Esophagus squamous epithelium (tissue), 5 donors: ENCODE data around the gene ISL2. TPM values are rescaled to one million over a fixed set of nuclear protein-coding genes. Genes with fewer than 3 reads are reported as not detected.

ENCODE experiments used
- DNase-seq: peaks from one replicate; lab custom pipeline; 2025; lab: John Stamatoyannopoulos, UW
- H3K27ac ChIP-seq, 4 donors: fragments of 200-600 bp; sonication (generic); one replicate each; pipeline ENCODE4 v1.5.1; 2016 to 2019; ENCODE audit warnings: mild to moderate bottlenecking in 1 of 4
- H3K27me3 ChIP-seq, 4 donors: fragments of 200-600 bp; sonication (generic); 1 replicate in 3 of 4; 2 replicates in 1 of 4; pipeline versions ENCODE4 v1.5.1 to v1.6.0; 2017 to 2021; ENCODE audit warnings: antibody characterized with exemption in 1 of 4
- H3K36me3 ChIP-seq, 3 donors: fragments of 200-600 bp; sonication (generic); one replicate each; pipeline ENCODE4 v1.5.1; 2016 to 2019
- H3K4me1 ChIP-seq, 3 donors: fragments of 200-600 bp; sonication (generic); one replicate each; pipeline ENCODE4 v1.5.1; 2017 to 2019
- H3K4me3 ChIP-seq, 4 donors: fragments of 200-600 bp; sonication (generic); 1 replicate in 3 of 4; 2 replicates in 1 of 4; pipeline ENCODE4 v1.5.1; 2016 to 2019; ENCODE audit warnings: mild to moderate bottlenecking in 2 of 4, moderate library complexity in 1 of 4
- H3K9me3 ChIP-seq, 3 donors: fragments of 200-600 bp; sonication (generic); one replicate each; pipeline ENCODE4 v1.5.1; 2016 to 2019
- CTCF ChIP-seq, 6 experiments: fragments of 450-650 bp in 4 of 6; fragments of 200-600 bp in 2 of 6; sonication (generic) in 2 of 6; IDR thresholded peaks; one replicate each; pipeline ENCODE4 v1.5.1; 2016 to 2019; ENCODE audit warnings: antibody characterized with exemption in 6 of 6, mild to moderate bottlenecking in 4 of 6, moderate library complexity in 4 of 6
- POLR2A ChIP-seq, 4 donors: fragments of 450-650 bp; IDR thresholded peaks; one replicate each; pipeline ENCODE4 v1.6.1; 2017; ENCODE audit warnings: antibody characterized with exemption in 4 of 4, mild to moderate bottlenecking in 4 of 4, moderate library complexity in 3 of 4
- WGBS, 2 donors: methylation state at CpG; one replicate each; pipeline ENCODE4 v1.1.5; 2018; 5-methylcytosine and 5-hydroxymethylcytosine counted together
- intact Hi-C: fragments of 100-400 bp; cut with DNase I; formaldehyde crosslinking; loops from one replicate; pipeline ENCODE4 v1.15.0; 2022
- total RNA-seq, 4 donors: library from RNA; depleted of rRNA; stranded (reverse); fragments of >200 nt; gene quantifications; one replicate each; pipeline ENCODE4 v1.1.0, GENCODE V29; 2016
- donor health status: DM: yes; HTN: yes; CAD: no.

Gene ISL2
- total RNA-seq, 4 donors from 2014 or later = 0.22 to 0.95 (median 0.70) TPM; not detected in 1

- TF ChIP-seq CTCF (IDR thresholded peaks at IDR 0.05) (no peak), POLR2A (IDR thresholded peaks at IDR 0.05) (no peak)
- Histone ChIP-seq H3K9me3 (no peaks in the 10 kb centered on the region), H3K36me3 (no peaks in the 10 kb centered on the region), H3K27ac (no peak overlapping the region), H3K4me3 (no peak overlapping the region), H3K4me1 (no peaks in the 10 kb centered on the region), H3K27me3 (peaks cover 0 to 51% (median 0%) of the 10 kb centered on the region in 4 donors)
- intact Hi-C loops = loop anchor here (10.0 kb wide), 1 partner anchor 126 kb away; no protein-coding TSS in a partner anchor
- no peak for DNase-seq
- 64 to 66% methylated on average over 10 of the region's 10 CpGs for WGBS, 2 donors
Measured at GRCh38 chr15:76321171-76321570, 15.4 kb upstream of the ISL2 start.

- TF ChIP-seq POLR2A (IDR thresholded peaks at IDR 0.05) (no peak), CTCF (IDR thresholded peaks at IDR 0.05) (no peak)
- intact Hi-C loops = loop anchor here (10.0 kb wide), 1 partner anchor 127 kb away; no protein-coding TSS in a partner anchor
- Histone ChIP-seq H3K27ac (no peak overlapping the region), H3K27me3 (peaks cover 0 to 55% (median 0%) of the 10 kb centered on the region in 4 donors), H3K4me1 (no peaks in the 10 kb centered on the region), H3K36me3 (no peaks in the 10 kb centered on the region), H3K9me3 (no peaks in the 10 kb centered on the region), H3K4me3 (no peak overlapping the region)
- 71 to 72% methylated on average over 5 of the region's 5 CpGs for WGBS, 2 donors
- no peak for DNase-seq
Measured at GRCh38 chr15:76321602-76322001, 15.0 kb upstream of the ISL2 start.

- Histone ChIP-seq H3K27ac (no peak overlapping the region), H3K4me1 (no peaks in the 10 kb centered on the region), H3K27me3 (peaks cover 0 to 70% (median 0%) of the 10 kb centered on the region in 4 donors), H3K9me3 (no peaks in the 10 kb centered on the region), H3K4me3 (no peak overlapping the region), H3K36me3 (no peaks in the 10 kb centered on the region)
- WGBS, 2 donors = 52 to 58% methylated on average over 3 of the region's 3 CpGs
- DNase-seq = no peak
- intact Hi-C loops = loop anchor here (10.0 kb wide), 1 partner anchor 129 kb away; no protein-coding TSS in a partner anchor
- no peak for TF ChIP-seq CTCF (IDR thresholded peaks at IDR 0.05)
- TF ChIP-seq POLR2A (IDR thresholded peaks at IDR 0.05) = no peak
Measured at GRCh38 chr15:76324066-76324465, 12.5 kb upstream of the ISL2 start.

- no peak overlapping the region for H3K4me3 ChIP-seq
- DNase-seq = no peak
- H3K27ac ChIP-seq = no peak overlapping the region
- WGBS, 2 donors = 57 to 62% methylated on average over 2 of the region's 2 CpGs
- H3K36me3 ChIP-seq = no peaks in the 10 kb centered on the region
- H3K9me3 ChIP-seq = no peaks in the 10 kb centered on the region
- intact Hi-C loops = loop anchor here (10.0 kb wide), 1 partner anchor 131 kb away; no protein-coding TSS in a partner anchor
- TF ChIP-seq CTCF (IDR thresholded peaks at IDR 0.05) (no peak), POLR2A (IDR thresholded peaks at IDR 0.05) (no peak)
- H3K27me3 ChIP-seq = peaks cover 0 to 78% (median 0%) of the 10 kb centered on the region in 4 donors
- no peaks in the 10 kb centered on the region for H3K4me1 ChIP-seq
Measured at GRCh38 chr15:76325704-76326103, 10.9 kb upstream of the ISL2 start.

- intact Hi-C loops = loop anchor here (10.0 kb wide), 1 partner anchor 133 kb away; no protein-coding TSS in a partner anchor
- TF ChIP-seq CTCF (IDR thresholded peaks at IDR 0.05) = no peak
- no peak for TF ChIP-seq POLR2A (IDR thresholded peaks at IDR 0.05)
- H3K9me3 ChIP-seq = no peaks in the 10 kb centered on the region
- no peaks in the 10 kb centered on the region for H3K4me1 ChIP-seq
- H3K4me3 ChIP-seq = no peak overlapping the region
- H3K27me3 ChIP-seq = peaks cover 0 to 64% (median 0%) of the 10 kb centered on the region in 4 donors
- 67 to 70% methylated on average over 8 of the region's 8 CpGs for WGBS, 2 donors
- H3K27ac ChIP-seq = no peak overlapping the region
- no peaks in the 10 kb centered on the region for H3K36me3 ChIP-seq
- no peak for DNase-seq
Measured at GRCh38 chr15:76327191-76328105, 9.1 kb upstream of the ISL2 start.
